ENCODE measurements around the gene TMEM62. TPM values are rescaled to one million over a fixed set of nuclear protein-coding genes. Genes with fewer than 3 reads are reported as not detected.

Gene TMEM62
- total and polyA plus RNA-seq, 2 of the 8 experiments (the other 6 are each of a cell fraction or from before 2014, with no cell fraction given) = 2.0 to 4.0 TPM

GRCh38 chr15:43121863-43122262 lies 11.5 kb upstream of the TMEM62 start (continued):
- TF ChIP-seq CHD7 (IDR thresholded peaks at IDR 0.05; ENCODE audit: insufficient replicate concordance, low read length) = no peak
- no peak for TF ChIP-seq SP4 (IDR thresholded peaks at IDR 0.05; ENCODE audit: low read length)
- no peak for TF ChIP-seq MAX (IDR thresholded peaks at IDR 0.05)
